ENCODE results near the gene FRAS1.
"Not testable (repeated sequence)": the region's sequence is repeated elsewhere in the genome, so short reads cannot be mapped to it uniquely, and the experiment has no call there.

The FRAS1 gene

GRCh38 chr4:78059524-78059889, 2.4 kb downstream of the FRAS1 start:
- peak; percentile 28 for DNase-seq

DNA sequence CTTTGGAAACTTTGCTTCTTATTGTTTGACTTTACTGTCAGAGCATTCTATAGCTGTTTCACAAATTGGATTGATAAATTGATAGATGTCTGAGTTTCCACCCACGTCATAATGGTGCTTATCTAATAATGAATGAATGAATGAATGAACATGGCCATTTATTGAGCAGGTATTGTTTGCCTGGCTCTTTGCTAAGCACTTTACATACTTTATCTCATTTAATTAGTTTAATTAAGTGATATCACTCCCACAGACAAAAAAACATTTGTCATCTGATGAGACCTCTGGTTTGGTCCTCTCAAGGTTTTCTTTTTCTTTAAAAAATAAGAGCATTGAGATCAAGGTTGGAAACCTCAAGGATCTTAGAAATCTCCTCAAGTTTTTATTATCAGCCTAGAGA, 2.8 kb downstream of the FRAS1 start:
- DNase-seq, result no peak

DNA sequence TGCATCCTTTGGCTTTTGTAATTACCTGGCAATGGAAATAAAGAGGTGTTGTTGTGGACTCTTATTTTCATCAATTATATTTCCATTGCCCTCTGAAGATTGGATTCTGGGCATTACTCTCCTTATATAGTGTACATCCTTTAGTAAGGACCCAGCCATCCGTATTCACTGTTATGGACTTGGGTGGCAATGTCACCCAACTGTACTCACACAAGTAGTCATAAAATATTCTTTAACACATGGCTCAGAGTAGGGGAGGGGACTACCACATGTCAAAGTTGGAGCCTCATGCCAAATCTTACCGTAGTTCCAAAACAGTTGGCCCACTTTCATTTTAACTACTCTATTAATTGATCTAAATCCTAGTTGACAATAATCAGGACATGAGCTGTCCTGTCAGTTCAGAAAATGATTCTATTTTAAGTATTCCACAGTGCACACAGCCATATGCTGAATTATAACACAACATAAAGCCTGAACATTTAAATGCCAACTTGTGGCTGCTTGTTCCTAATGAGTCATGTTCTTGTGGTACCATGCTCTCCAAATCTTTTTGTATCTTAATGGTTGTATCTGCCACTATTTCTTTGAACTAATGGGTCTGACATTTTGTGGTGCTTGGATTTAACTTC, 4.9 kb downstream of the FRAS1 start:
- DNase-seq, result no peak

DNA sequence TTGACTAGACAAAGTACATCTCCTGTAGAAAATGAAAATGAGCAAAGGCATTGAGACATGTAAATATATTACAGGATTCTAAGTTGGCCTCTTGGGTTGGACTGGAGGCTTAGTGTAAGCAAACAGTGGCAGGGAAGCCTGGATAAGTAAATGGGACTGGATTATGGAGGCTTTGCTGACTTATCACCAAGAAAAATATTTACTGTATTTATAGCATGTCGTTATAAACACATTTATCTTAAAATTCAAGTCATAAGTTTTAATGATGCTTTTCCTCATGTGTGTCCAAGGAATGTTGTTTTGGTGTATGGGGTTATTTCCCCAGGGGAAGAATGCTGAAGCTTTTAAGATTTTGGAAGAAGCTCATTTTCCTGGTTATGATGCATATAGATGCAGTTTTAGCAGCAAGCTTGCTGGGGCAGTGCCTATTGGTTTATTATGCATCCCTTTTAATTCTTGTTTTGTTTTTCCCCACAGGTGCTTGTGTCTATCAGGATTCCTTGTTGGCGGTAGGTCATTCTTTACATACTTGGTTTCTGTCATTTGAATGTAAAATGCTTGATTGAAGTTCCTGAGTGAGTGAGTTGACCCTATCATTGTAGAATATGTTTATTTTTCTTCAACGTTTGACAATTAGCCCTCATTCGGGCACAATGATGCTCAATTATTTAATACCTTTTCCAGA, 8.5 kb downstream of the FRAS1 start:
- DNase-seq, result no peak

DNA sequence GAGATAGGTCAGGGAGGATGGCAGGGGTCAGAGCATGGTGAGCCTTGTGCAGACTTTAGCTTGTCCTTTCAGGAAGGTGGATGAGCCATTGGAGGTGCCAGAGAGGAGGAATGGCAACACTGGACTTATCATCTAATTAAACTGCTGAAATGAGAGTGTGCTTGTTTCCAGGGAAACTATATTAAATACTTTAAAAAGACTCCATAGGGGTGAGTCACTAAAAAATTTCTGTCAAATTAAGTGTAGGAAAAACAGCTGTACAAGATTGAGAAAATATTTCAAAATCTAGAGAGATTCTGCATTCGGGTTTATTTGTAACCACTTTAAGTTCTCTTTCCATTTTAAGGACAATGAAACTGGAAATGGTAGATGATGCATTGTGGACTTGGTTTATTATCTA, 11.4 kb downstream of the FRAS1 start:
- DNase-seq, result no peak

GRCh38 chr4:78069319-78069718, 12.2 kb downstream of the FRAS1 start:
- DNase-seq, result no peak

GRCh38 chr4:78069859-78070258, 12.7 kb downstream of the FRAS1 start:
- no peak for DNase-seq

DNA sequence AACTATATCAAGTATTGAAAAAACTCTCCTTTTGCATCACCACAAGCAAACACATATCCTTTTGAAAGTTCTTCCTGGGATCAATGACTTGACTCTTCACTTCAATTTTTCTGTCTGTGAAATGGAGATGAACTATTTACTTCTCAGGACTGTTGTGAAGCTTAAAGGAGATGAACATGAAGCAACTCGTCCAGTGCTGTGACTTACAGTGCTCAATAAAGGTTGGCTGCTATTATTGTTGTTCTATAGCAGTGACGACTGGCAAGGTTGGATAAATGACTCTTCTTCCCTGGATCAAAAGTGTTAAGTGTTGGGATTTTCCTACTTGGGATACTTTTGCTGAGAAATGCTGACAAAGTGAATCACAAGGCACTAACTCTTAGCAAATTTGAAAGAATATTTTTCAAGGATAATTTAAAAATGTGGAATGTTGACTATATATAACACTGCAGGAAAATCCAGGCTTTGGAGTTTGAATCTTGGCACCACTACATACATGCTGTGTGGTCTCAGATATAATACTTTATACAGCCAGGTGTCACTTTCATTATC, 13.7 kb downstream of the FRAS1 start:
- no peak for DNase-seq

- DNase-seq, result no peak
These were observed 17.6 kb downstream of the FRAS1 start for GRCh38 chr4:78074759-78075158.

GRCh38 chr4:78075986-78076385, 18.9 kb downstream of the FRAS1 start:
- no peak for DNase-seq

- DNase-seq, result no peak
These were observed 21.0 kb downstream of the FRAS1 start for GRCh38 chr4:78078101-78078500.

DNA sequence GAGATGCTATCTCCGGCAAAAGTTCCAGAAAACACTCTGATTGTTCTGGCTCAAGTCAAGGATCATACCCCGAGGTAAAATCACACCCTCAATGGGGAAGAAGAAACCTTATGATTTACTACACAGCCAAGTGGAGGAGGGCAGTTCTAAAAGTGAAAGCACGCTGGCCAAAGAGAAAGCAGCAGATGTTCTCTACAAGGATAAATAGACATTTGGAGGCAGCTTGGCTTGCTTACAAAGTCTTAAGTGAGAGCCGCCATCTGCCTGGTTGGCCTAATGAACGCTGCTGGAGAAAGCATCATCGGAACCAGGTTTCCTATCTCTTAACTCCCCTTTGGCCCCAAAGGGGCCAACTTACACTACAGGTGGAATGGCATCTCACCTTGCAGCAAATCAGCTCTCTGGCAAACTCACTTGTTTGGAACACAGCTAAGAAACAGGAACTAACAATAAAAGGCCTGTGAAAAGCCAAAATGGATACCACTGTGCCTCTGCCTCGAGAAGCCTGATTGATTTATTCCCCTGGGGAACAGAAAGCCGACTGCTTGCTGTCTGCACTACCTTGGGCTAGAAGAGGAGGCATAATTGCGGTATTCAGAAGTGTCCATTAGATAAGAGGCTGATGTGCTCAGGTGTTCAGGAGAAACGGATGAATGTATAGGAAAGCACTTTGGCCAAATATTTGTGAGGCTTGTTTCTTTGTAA, 22.8 kb downstream of the FRAS1 start:
- DNase-seq, result no peak

- DNase-seq, result no peak
These were observed 24.4 kb downstream of the FRAS1 start for GRCh38 chr4:78081541-78081940.

- no peak for DNase-seq
These were observed 25.9 kb downstream of the FRAS1 start for GRCh38 chr4:78083035-78083434.

DNA sequence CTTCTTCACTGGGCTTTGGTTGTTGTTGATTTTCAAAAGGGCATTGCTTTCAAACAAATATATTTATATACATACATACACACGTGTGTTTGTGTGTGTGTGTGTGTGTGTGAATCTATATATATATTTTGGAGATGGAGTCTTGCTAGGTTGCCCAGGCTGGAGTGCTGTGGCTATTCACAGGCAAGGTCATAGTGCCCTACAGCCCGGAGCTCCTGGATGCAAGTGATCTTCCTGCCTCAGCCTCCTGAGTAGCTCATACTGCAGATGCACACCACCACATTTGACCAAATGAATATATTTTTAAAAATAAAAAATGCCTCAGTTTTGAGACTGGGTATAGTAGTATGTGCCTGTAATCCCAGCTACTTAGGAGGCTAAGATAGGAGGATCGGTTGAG, 34.4 kb downstream of the FRAS1 start:
- no peak for DNase-seq

GRCh38 chr4:78092350-78092749, 35.2 kb downstream of the FRAS1 start:
- not testable (repeated sequence) for DNase-seq

DNA sequence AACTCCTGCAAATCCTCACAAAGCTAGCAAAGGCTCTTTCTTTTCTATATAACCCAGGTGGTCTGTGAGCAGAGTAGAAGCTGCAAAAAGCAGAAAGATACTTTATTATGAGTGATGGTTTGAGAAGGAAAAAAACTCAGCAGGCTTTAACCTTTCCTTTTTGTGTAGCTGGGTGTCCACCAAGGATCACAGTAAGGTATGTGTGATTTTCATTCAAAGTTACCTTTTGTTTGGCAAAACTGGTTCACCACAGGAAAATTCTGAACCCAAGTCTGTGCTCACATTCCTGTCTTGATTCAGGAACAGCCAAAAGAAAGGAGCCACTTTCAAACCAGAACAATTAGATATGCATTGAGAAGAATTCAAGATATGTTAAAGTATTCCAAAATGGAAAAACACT, 35.7 kb downstream of the FRAS1 start:
- DNase-seq, result no peak

GRCh38 chr4:78095081-78095480, 38.0 kb downstream of the FRAS1 start:
- no peak for DNase-seq

DNA sequence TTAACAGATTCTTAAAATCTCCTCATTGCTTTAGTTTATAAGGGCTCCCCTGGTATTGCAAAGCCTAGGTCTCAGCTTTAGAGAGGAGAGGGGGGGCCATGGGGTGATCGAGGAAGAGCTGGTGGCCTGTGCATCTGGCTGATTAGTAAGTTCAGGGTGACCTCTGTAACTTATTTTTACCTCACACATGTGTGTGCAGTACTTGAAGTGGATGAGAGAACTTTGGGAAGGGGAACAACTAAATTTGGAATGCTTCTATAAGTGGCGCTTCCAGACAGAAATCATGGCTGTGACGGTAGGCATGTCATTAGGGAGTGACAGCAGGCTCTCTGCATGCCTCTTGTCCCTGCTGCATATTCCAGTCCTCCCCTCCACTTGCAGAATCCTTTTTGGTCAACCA, 41.9 kb downstream of the FRAS1 start:
- no peak for DNase-seq

GRCh38 chr4:78100060-78100459, 42.9 kb downstream of the FRAS1 start:
- DNase-seq, result no peak

- DNase-seq, result no peak
These were observed 62.6 kb downstream of the FRAS1 start for GRCh38 chr4:78119698-78120097.

DNA sequence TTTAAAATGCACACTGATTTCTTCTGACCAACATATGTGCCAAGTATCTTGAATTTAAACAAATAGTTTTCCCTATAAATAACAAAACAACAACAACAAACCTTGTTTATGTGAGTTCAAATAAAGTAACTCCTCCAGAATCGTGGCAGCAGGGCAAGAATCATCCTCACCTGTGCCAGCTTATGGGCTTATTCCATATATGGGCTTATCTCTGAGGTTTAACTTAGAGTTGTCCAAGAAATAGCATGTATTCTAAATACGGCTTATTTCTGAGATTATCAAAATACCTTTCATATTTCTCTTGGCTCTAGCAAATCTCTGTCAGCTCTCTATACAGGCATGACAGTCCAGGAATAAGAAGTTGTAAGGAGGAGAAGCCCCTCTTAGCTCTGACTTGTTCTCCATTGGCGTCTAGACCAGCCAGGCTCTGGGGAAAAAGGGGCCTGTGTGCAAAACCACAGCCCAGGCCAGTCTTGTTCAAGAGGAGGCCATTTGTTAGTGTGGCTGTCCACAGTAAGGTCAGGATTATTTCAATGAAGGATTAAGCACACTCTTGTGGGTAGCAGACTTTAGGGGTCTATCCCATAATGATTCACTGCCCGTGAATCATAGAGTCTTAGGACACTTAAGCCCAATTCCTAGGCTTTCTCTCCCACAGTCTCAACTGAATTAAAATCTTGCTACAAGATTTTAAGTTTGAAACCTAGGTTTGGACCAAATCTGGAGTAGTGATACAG, 63.2 kb downstream of the FRAS1 start:
- no peak for DNase-seq

GRCh38 chr4:78121338-78121904, 64.3 kb downstream of the FRAS1 start:
- DNase-seq, result no peak
